ENCODE measurements around the gene ACVR1. TPM values are rescaled to one million over a fixed set of nuclear protein-coding genes. Genes with fewer than 3 reads are reported as not detected.

ACVR1 gene
- total RNA-seq, result 22.7 and 29.5 TPM in 2 replicates

- intact Hi-C loops (cut with micrococcal nuclease), result loop anchor here (1.0 to 10.0 kb wide), 12 partner anchors 23 to 1839 kb away; partner anchors contain the start of genes CCDC148, CYTIP, MARCHF7 and PKP4
Measured at GRCh38 chr2:157876066-157876785, at the start of gene ACVR1. Gene ACVR1, minus strand, starts transcription at chr2:157876330. Its CDS starts 76,837 bp downstream, at chr2:157799493.

DNA sequence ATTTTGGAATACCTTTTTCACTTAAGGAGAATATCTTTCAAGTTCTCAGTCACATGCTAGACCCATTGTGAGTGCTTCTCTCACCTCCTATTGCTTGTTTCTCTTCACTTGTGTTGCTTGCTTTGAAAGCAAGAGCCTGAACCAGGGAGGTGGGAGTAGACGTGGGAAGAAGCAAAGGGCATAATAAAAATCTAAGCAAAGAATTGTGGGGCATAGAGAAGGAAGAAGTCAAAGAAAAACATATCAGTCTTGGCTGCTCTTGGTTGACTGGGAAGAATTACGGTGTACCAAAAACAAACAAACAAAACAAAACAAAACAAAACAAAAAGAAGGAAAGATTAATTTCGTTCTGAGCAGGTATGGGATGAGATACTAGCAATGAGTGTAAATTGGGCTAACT lies 48.9 kb upstream of the ACVR1 start:
- intact Hi-C loops (cut with micrococcal nuclease), result no loop called here

DNA sequence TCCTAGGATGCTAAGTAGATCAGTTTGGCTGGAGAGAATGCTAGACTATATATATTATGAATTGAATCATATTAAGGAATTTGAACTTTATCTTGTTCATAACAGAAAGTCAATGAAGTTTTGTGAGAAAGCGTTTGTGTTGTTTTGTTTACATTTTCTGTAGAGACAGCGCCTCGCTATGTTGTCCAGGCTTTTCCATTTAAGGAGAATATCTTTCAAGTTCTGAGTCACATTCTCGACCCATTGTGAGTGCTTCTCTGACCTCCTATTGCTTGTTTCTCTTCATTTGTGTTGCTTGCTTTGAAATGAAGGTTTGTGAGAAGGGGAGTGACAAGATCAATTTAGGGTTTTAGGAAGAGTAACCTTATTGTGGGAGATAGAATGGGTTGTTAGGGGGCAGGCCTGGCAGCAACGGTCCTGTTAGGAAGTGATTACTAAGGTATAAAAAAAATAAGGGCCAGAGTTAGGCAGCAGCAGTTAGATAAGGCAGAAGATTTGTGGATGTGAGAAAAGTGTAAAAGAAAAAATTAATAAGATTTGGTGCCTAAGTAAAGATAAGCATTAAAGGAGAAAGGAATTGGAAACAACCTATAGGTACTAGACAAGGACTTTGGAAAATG lies 47.6 kb upstream of the ACVR1 start:
- intact Hi-C loops (cut with micrococcal nuclease), result no loop called here

- intact Hi-C loops (cut with micrococcal nuclease), result no loop called here
Measured at GRCh38 chr2:157922815-157923214, 46.7 kb upstream of the ACVR1 start.

DNA sequence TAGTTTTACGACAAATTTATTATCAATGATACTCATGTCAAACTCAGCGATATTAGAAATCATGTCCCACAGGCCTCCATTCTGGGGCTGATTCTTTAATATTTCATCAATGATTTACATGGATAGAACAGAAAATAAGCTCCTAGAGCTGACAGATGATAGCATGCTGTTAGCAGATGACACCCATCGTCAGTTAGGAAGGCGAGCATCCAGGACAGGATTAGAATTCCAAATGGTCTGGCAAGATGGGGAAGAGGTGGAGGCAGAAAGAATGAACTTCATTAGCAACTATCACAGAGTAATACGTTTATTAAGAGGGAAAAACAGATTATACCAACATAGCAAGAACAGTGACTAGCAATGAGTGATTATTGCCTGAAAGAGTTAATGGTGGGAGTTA lies 46.2 kb upstream of the ACVR1 start:
- intact Hi-C loops (cut with micrococcal nuclease), result no loop called here

GRCh38 chr2:157920736-157921135 lies 44.6 kb upstream of the ACVR1 start:
- intact Hi-C loops (cut with micrococcal nuclease), result no loop called here

- intact Hi-C loops (cut with micrococcal nuclease), result no loop called here
Measured at GRCh38 chr2:157919181-157919580, 43.1 kb upstream of the ACVR1 start.

DNA sequence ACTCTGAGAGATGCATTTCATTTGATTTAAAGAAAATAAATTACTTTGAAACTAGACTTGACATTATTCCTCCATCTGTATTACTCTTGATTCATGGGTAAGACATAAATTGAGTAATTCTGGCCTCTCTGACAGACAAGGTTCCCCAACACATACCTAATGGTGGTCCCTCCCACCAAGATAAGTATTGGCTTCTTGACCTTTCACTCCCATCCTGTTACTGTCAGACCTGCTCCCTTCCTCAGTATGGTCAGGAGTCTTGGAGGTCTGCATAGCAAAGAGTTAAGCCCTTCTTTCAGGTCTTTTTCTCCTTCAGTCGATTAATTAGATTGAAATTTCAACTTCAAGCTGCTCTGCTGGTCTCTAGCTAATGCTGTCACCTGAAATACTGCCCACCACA lies 42.2 kb upstream of the ACVR1 start:
- intact Hi-C loops (cut with micrococcal nuclease), result no loop called here

- intact Hi-C loops (cut with micrococcal nuclease), result no loop called here
Measured at GRCh38 chr2:157911750-157912149, 35.6 kb upstream of the ACVR1 start.

DNA sequence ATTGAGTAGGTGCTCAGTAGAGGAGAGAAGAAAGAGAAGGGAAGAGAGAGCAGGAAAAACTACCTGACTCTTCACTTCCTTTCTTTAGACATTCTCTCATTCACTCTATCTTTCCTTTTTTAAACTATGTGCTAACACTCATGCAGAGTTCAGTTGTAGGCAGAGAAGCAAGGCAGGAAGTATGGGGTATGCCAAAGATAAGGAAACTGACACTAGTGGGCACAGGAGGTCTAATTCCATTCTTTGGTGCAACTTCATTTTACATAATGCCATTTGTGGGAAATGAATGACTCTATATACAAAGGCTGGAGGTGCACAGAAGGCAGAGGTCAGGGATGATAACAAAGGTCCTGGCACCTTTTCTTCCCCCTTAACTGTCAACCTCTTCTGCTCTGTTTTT lies 35.1 kb upstream of the ACVR1 start:
- intact Hi-C loops (cut with micrococcal nuclease), result no loop called here

DNA sequence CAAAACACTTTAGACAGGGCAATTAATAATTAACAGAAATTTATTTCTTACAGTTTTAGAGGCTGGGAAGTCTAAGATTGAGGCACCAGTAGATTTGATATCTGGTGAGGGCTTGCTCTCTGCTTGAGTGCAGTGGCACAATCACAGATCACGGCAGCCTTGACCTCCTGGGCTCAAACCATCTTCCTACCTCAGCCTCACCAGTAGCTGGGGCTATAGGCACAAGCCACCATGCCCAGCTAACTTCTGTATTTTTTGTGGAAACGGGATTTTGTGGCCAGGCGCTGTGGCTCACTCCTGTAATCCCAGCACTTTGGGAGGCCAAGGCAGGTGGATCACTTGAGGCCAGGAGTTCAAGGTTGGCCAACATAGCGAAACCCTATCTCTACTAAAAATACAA lies 29.0 kb upstream of the ACVR1 start:
- intact Hi-C loops (cut with micrococcal nuclease), result no loop called here

DNA sequence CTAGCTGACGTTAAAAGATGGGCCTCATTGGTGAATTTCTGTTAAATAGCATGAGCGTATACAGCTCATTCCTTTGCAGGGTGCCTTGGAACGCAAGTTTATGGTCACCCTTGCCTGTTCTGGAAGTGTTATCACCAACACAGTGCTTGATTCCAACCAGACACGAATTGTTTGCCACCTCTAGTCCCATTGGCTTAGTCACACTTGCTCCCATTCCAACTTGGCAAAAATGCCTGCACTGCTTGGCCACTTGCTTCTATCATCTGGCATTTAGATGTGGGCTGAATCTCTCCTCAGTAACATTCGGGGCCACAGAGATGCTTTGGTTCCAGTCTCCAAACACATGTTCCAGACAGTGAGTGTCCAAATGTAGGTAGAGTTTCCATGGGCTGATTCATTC lies 27.5 kb upstream of the ACVR1 start:
- intact Hi-C loops (cut with micrococcal nuclease), result no loop called here

DNA sequence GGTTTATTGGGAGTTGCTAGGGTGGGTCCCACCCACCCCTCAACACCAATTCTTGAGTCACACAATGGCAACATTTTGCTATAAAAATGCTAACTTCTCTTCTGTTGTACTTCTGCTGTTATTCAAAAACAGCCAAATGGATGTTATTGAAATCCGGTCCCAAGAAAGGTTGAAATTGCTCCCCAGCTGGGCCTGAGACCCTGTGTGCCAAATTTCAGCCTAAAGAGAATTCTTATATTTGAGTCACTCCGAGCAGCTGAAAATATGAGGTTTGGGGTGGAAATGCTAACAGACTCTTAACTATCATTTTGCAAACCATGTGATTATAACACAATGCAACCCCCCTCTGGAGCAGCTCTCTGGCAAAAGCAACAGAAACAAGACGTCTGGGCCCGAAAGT lies 27.0 kb upstream of the ACVR1 start:
- intact Hi-C loops (cut with micrococcal nuclease), result no loop called here

DNA sequence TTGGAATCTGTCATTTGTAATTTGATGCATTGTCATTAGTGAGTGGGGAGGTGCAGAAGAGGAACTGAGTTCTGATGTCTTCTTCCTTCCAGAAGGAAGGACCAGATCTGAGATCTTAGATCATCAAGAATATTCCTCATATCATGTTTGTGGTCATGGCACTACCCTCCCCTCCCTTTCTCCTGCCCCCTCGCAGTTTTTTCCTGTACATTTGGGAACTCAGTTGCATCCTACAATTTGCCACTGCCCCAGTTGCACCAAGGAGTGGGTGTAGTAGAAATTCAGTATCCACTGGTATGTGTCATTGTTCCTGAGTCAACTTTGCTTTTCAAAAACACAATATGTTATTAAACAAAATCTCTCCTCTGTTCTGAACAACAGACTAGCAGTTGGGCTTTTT lies 26.6 kb upstream of the ACVR1 start:
- intact Hi-C loops (cut with micrococcal nuclease), result no loop called here

DNA sequence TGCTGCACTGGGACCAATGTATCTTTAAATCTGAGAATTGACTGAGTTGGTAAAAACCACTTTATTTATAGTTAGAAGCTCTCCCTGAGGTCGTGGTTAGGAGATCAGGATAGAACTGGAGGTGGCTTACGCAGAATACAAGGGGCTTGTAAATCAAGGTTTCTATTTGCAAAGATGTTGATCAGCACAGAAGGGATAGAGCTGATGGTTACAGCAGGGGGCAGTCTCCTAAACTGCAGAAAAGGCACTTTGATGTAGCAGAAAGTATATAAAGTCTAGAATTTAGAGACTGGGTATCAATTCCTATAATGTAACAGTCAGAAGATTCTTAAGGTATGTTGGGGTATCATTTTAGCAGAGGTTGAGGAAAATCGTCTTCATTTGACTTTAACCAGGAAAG lies 25.2 kb upstream of the ACVR1 start:
- intact Hi-C loops (cut with micrococcal nuclease), result loop anchor here (1.0 kb wide), 1 partner anchor 109 kb away; no protein-coding TSS in a partner anchor

DNA sequence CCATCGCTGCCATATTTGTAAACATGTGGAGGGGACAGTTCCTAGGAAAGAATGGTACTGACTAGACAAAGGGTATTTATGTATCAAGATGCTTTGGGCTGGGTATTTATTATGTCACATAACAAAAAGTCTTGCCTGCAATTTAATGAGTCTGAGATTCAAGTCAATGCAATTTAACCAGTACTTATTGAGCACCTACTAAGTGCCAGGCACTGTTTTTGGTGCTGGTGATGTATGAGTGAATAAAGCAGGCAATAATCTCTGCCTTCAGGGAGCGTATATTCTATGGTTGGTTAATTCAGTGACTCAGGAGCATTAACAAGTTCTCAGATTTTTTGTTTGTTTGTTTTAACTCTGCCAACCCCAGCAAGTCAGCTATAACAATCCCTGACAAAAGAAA lies 24.6 kb upstream of the ACVR1 start:
- intact Hi-C loops (cut with micrococcal nuclease), result loop anchor here (1.0 kb wide), 1 partner anchor 110 kb away; no protein-coding TSS in a partner anchor

- intact Hi-C loops (cut with micrococcal nuclease), result no loop called here
Measured at GRCh38 chr2:157900203-157900602, 24.1 kb upstream of the ACVR1 start.

DNA sequence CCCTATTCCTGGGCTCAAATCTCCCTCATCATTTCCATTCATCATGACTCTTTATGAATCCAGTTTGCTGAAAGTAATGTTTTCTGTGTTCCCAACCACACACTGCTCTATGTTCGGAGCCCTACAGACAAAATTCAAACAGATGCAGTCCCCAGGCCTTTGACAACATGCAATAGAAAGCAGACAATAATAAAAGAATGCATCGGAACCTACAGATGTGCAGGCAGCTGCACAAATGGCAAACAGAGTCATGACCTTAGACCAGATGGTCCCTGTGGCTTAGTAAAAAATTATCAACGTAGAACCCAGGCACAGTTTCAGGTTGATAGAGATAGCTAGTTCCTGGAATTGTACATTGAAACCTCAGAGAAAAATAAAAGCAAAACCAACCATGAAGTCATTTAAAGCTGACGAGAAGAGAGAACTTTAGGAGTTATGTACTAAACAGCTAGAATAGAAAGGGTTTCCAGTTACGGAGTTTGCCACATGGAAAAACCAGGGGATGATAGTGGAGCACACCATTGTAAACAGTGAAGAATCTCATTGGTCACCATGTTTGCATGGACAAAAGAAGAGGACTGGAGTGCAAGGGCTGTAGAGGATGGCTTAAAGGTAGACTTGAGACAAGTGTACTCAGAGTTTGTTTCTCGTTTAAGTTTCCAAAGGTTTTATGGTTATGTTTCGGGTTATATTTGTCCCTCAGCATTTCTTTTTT lies 23.2 kb upstream of the ACVR1 start:
- intact Hi-C loops (cut with micrococcal nuclease), result loop anchor here (1.0 to 10.0 kb wide), 10 partner anchors 23 to 1814 kb away; partner anchors contain the start of genes ACVR1, ACVR1C, CCDC148 and MARCHF7

- intact Hi-C loops (cut with micrococcal nuclease), result loop anchor here (2.0 to 10.0 kb wide), 8 partner anchors 116 to 1814 kb away; partner anchors contain the start of genes CCDC148, MARCHF7, NR4A2 and PKP4
Measured at GRCh38 chr2:157898591-157898996, 22.5 kb upstream of the ACVR1 start.

- intact Hi-C loops (cut with micrococcal nuclease), result loop anchor here (5.0 to 10.0 kb wide), 5 partner anchors 115 to 1565 kb away; partner anchors contain the start of genes NR4A2 and WDSUB1
Measured at GRCh38 chr2:157897106-157897971, 21.2 kb upstream of the ACVR1 start.

DNA sequence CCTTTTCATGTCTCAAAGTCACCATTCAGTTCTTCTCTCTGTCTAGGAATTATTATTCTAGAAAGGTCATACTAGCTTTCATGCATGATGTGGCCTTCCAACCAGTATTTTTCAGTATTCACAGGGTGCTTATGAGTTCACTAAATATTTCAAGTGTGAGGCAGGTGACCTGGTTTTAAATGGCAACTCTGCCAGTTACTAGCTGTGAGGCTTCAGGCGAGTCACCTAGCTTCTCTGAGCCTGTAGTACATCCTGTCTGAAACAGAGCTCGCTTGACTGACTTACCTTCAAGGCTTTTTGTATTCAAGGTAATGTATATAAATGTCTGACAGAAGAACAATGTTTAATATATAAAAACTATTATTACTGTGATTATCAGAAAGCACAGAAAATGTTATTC lies 19.4 kb upstream of the ACVR1 start:
- intact Hi-C loops (cut with micrococcal nuclease), result loop anchor here (5.0 to 10.0 kb wide), 5 partner anchors 113 to 1563 kb away; partner anchors contain the start of genes NR4A2 and WDSUB1

Data from T-helper 2 cell treated with Interferon-gamma antibody and Interleukin-4, amounts not matched to agents 100 ng/mL and 5 ng/mL, for 36 hours (primary cell).